22Rv1 (cell line): Measurements from ENCODE around the gene PTPRD.

Source experiments
- CTCF ChIP-seq: fragments of 450-650 bp; IDR thresholded peaks from 2 replicates; pipeline ENCODE4 v1.5.1; 2017; ENCODE audit warnings: mild to moderate bottlenecking
- ZFX ChIP-seq: fragments of 450-650 bp; IDR thresholded peaks from 2 replicates; pipeline ENCODE4 v1.6.1; 2017; ENCODE audit warnings: antibody characterized with exemption, borderline replicate concordance

- TF ChIP-seq CTCF (no peak), ZFX (no peak)
Observed at GRCh38 chr9:8674536-8674935, 1938.3 kb downstream of the PTPRD start.
